Stimulated activated CD8-positive, alpha-beta memory T cell treated with anti-CD3 and anti-CD28 coated beads, Interleukin-12 subunit alpha, Interleukin-12 subunit beta, amount 100 ng/mL, for 1 hour (primary cell): ENCODE measurements around the gene KRT37.
"Not testable (repeated sequence)": the region's sequence is repeated elsewhere in the genome, so short reads cannot be mapped to it uniquely, and the experiment has no call there.

ENCODE experiments used
- DNase-seq: peaks from one replicate; pipeline ENCODE4 v3.0.0-alpha.2; 2020; ENCODE audit warnings: low read depth

KRT37 gene

GRCh38 chr17:41434415-41434814 is 10.0 kb upstream of the KRT37 start:
- no peak for DNase-seq

DNA sequence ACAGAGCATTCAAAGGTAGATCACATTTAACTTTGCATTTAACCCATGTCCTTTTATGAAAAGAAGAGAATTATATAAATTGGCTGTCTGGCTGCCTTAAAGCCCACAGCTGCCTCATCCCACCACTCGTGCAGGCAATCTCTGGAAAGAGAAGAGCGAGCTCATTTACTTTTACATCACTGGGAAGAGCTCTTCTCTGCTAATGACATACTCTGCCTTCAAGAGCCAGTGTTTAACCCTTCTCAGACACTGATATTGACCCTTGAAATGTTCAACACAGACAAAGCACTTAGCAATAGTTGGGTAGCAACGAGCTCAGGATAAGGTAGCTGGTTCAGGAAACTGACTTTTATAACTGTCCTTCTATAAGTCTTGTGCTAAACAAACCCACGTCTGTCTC is 9.6 kb upstream of the KRT37 start:
- DNase-seq, result no peak

DNA sequence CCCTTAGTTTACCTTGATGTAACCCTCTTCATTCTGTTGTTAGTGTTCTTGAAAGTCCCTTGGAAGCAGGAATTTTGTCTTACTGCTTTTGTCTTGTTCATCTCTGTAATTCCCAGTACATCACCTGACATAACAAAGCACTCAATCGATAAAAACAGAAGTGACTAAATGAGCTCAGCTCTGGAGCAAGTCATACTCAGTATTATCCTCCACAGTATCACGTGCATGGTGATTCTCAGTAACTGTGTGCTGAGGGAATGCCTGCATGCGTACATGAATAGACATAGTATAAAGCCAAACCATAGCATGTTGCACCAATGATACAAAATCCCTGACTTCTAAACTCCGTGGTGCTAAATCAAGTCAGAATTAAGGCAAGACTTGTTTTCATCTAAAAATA is 9.2 kb upstream of the KRT37 start:
- no peak for DNase-seq

DNA sequence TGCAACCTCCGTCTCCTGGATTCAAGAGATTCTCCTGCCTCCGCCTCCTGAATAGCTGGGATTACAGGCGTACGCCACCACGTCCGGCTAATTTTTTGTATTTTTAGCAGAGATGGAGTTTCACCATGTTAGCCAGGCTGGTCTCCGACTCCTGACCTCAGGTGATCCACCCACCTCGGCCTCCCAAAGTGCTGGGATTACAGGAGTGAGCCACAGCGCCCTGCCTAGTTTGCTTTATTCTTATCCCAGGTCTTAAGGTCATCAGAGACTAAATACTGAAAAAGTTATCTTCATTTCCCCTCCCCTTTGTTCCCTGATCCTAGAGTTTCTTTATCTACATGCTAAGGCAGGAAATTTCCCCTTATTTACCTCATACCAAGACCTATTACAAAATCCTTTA is 6.0 kb upstream of the KRT37 start:
- DNase-seq, result not testable (repeated sequence)

- no peak for DNase-seq
These were observed 5.3 kb upstream of the KRT37 start for GRCh38 chr17:41429667-41430066.

GRCh38 chr17:41428591-41429291 is 4.4 kb upstream of the KRT37 start:
- no peak for DNase-seq

DNA sequence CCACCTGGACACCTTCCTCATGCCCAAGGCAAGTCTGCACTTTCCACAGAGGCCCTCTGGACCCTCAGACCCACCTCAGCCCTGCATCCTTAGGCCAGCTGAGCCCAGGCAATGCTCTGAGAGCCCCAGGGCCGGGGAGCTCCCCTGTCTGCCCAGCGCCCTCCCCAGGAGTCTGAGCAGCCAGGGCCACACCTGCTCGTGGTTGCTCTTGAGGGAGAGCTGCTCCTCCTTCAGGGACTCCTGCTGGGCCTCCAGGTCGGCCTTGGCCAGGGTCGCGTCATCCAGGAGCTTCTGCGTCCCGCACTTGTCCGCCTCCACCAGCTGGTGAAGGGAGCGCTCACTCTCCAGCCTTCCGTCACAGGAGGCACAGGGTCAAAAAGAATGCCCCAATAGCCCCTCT is 1.8 kb downstream of the KRT37 start:
- DNase-seq, result not testable (repeated sequence)

DNA sequence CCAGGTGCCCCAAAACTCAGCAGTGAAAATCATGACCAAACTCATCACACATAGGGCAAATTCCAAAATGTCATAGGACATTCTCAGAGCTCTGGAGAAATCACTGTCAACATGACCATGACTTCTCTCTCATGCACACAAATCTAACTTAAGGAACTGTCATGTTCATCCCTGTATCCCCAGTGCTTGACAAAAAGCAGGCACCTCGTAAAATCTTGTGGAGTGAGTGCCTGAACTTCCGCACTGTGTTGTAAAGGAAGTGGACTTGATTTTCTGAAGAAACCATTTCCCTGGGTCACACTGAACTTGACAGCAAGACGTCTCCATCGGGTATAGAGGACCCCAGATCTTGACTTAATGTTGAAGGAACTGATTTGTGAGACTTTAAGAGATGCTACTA is 2.8 kb downstream of the KRT37 start:
- DNase-seq, result no peak

GRCh38 chr17:41421116-41421515 is 3.3 kb downstream of the KRT37 start:
- DNase-seq, result no peak

DNA sequence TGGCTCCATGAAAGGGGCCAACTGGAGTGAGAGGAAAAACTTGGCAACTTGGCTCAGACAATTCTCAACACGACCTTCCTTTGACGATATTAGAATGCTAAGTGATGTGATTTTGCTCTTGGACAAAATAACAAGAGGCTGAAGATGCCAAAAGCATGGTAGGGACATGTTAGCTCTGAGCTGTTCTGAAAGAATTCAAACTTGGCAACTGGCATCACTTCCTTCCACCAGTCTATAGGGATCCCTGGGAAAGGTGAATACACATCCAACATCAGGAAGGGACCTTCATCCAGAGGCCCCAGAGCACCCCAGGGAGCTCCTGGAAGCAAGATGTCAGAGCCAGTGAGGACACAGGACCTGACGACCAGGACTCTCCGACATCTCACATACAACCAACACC is 4.3 kb downstream of the KRT37 start:
- no peak for DNase-seq

DNA sequence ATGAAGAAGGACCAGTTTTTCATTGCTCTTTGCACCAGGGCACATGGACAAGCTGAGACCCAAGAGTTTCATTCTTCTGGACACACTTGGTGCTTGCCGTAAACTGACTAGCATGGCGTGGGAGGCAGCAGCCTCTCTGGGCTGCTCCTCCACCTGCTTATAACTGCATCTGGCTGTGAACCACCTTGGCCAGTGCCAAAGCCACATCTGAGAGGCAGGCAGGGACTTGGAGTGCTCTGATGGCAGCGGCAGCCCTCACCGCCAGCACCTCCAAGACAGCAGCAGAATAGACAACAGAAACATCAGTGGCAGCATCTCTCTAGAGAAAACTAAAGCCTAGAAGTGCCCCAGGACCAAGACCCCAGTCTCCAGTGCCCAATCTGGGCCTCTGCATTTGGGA is 4.7 kb downstream of the KRT37 start:
- no peak for DNase-seq

- no peak for DNase-seq
These were observed 6.1 kb downstream of the KRT37 start for GRCh38 chr17:41418116-41418860.

DNA sequence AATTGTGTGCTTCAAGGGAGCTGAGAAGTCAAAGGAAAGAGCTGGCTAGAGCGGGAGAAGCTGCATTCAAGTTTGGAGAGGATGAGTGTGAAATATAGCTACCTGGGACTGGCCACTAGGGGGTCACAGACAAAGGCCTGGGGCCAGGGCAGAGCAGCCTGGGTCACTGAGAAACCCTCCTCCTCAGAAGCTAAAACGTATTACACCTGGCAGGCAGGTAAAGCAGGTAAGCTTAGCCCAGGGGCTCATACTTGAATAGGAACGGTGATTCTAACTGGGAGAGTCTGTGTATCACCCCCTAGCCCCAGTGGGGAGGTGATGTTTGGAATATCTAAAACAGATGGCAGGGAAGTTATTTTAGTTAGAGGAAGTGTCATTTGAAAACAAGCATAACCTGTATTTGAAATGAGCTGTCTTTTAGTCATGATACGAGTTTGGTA is 6.8 kb downstream of the KRT37 start:
- DNase-seq, result no peak

DNA sequence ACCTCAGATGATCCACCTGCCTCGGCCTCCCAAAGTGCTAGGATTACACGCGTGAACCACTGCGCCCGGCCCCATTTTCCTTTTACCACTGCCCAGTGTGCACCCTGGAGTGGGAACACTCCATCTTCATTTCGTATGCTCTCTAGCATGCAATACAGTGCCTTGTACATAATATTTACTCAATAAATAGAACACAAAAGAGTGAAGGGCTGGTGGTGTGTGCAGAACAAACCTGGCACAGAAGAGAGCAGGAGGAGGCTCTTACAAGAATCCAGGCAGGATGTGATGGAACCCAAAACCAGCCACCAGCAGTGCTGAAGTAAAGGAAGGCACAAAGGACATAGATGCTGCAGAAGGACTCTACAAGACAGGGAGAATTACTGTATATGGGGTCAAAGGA is 7.3 kb downstream of the KRT37 start:
- DNase-seq, result no peak

GRCh38 chr17:41416479-41416878 is 7.9 kb downstream of the KRT37 start:
- DNase-seq, result no peak

DNA sequence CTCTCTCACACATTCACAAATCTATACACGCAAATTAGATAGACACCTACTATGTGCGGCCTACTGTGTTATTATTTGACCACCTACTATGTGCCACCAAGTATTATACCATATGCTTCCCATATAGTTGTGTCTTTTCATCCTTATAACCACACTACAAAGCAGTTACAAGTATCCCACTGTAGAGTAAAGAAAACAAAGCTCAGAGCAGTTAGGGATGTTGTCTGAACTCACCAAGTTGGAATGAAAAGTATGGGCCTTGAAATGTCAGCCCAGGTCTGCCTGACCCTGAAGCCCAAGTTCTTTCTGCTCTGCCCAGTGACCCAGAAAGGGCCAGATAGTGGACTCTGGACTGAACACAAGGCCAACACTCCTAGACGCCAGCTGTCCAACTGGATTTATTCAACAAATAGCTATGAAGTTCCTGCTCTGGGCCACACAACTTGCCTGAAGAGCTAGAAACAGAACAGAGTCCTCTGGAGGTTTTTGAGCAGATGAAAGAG is 8.5 kb downstream of the KRT37 start:
- DNase-seq, result no peak

GRCh38 chr17:41415411-41415810 is 9.0 kb downstream of the KRT37 start:
- no peak for DNase-seq

DNA sequence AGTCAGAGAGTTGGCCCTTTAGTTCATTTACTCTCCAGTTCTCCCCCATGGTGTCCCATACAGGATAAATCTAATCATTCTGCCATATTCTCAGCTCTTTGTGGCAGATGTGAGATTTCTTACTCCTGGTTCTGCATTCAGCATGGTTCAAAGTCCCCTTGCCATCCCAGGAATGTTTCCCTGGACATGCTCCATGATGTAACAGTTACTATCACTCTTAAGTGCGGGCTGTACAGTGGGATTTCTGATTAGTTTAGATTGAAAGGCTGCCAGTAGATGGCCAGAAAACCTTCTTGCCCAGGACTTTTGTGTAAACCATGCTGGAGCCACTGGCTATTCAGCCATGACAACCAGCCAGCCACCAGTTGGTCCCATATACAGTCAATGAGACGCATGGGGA is 10.4 kb downstream of the KRT37 start:
- no peak for DNase-seq

DNA sequence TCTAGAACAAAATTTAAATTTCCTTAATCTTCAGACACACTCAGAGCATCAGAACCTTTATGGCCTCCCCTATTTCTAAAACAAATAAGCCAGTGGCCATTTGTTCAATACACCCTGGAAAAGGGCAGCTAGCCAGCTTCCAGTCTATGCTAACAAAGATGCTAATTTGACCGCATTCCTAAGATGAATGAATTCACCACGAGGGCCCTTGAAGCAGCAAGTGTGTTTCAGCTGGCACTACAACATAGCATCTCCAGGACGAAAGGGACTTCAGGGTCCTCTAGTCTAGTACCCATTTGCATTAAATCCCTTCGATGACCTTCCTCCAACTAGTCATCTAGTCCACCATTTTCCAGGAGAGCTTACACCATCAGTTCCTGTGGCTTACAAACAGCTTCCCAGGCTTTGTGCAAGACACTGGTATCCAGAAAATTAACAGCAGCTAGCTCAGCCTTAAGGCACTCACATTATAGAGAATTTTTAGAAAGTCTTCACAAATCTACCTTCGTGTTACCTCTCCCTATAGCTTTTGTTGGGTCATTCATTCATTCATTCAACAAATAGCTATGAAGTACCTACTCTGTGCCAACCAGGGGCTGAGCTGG is 10.9 kb downstream of the KRT37 start:
- DNase-seq, result no peak

GRCh38 chr17:41411072-41411840 is 13.1 kb downstream of the KRT37 start:
- no peak for DNase-seq

DNA sequence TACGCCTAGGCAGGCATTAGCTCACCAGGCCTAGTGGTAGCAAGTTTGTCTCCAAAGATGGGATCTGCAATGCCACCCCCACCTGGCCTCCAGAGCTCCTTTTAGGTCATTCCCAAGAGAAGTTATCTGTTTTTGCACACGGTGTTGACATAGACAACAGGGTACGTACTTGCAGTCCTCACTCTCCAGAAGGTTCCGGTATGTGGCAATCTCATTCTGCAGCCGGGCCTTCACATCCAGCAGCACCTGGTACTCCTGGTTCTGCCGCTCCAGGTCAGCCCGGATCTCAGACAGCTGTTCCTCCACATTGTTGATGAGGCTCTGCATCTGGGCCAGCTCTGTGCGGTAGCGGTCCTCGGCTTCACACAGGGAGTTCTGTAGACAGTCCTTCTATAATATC is 17.2 kb downstream of the KRT37 start:
- no peak for DNase-seq

GRCh38 chr17:41406205-41406604 is 18.2 kb downstream of the KRT37 start:
- DNase-seq, result no peak
